NOMO-1 treated with dmso at 0.1 percent for 144 hours (cell line): ENCODE measurements around the gene CLDN20.
"Not testable (repeated sequence)": the region's sequence is repeated elsewhere in the genome, so short reads cannot be mapped to it uniquely, and the experiment has no call there.

Experiments
- DNase-seq: peaks from one replicate; lab custom pipeline; 2025; ENCODE audit not compliant: unreplicated experiment; lab: John Stamatoyannopoulos, UW

CLDN20 gene, protein sequence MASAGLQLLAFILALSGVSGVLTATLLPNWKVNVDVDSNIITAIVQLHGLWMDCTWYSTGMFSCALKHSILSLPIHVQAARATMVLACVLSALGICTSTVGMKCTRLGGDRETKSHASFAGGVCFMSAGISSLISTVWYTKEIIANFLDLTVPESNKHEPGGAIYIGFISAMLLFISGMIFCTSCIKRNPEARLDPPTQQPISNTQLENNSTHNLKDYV

DNA sequence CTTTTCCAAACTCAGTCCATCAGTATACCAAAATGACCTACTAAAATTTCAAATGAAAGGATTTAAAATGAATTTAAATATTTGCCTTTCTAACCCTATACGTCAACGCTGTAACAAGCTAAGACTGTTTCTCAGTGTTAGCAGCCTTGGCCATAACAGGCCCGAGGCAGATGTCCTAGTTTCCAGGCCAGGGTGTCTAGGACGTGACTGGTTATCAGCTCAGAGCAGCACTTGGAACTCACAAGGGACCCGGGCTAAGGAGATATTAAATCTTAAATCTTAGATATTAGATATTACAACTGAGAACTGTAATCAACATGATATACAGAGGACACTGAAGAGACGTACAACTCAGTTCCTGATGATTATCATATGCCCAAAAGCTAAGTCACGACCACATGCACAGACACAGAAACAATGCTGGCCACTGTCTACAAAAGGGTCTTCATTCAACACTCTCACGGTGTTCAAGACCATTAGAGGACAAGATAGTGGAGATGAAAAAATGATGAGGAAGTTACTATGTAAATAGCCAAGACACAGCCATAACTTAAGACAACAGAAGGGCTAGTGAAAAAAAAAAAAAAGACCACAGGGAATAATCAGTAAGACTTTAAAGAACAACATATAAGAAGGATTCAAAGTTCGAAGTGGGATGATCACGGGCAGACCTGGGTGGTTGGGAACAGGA lies at the start of gene CLDN20:
TSS of gene CLDN20 (plus strand) at position 641 of the 691 bp plus-strand sequence. CDS start 11,707 bp downstream, outside the sequence.
- no peak for DNase-seq

DNA sequence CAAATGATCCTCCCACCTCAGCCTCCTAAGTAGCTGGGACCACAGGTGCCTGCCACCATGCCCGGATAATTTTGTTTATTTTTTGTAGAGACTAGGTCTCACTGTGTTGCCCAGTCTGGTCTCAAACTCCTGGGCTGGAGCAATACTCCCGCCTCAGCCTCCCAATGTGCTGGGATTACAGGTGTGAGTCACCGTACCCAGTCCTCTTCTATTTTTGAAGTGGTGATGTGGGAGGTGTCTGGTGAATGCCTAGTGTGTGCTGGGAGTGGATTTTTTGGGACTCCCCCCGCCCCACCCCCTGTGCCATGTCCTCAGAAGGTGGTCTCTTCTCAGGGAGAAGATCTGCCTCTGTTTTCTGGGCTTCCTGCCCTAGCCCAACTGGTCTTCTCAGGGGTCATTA lies 47.9 kb upstream of the CLDN20 start:
- DNase-seq = no peak

DNA sequence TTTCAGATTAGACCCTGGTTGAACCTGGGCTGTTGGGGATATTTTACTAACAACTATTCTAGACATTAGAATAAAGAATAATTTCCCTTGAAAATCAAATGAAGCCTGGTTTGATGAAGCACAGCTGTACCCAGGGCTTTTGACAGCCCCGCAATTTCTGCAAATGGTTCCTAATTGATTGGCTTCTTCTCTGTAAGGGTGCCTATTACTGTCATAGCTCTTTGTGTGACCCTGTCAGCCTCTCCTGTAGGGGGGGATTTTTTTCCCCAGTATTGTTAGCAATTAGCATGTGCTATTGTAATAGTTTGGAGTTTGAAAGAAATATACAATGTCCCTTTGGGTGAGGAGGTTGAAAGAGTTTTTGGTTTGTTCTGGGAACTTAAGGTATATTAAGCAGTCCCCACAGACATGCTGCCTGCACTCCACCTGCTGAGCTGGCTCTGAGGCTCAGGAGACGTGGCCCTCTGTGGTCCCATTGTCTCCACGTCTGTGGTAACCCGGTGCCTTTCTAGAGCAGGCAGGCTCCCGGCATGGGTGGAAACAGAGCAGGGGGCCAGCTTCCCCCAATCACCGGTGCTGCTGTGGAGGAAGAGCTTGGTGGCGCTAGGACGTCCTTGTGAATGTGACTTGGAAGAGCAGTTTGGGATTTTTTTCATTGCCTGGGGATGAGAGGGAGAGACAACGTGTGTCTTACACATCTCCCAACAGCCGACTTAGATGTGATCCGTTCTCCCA lies 47.3 kb upstream of the CLDN20 start:
- DNase-seq = no peak

DNA sequence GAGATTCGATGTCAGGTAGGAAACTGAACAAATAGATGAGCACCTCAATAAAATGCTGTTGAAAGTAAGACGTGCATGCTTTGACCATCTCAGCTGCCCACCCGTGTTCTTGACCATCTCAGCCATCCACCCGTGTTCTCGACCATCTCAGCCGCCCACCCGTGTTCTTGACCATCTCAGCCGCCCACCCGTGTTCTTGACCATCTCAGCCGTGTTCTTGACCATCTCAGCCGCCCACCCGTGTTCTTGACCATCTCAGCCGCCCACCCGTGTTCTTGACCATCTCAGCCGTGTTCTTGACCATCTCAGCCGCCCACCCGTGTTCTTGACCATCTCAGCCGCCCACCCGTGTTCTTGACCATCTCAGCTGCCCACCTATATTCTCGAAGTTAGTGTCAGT lies 45.1 kb upstream of the CLDN20 start:
- not testable (repeated sequence) for DNase-seq

DNA sequence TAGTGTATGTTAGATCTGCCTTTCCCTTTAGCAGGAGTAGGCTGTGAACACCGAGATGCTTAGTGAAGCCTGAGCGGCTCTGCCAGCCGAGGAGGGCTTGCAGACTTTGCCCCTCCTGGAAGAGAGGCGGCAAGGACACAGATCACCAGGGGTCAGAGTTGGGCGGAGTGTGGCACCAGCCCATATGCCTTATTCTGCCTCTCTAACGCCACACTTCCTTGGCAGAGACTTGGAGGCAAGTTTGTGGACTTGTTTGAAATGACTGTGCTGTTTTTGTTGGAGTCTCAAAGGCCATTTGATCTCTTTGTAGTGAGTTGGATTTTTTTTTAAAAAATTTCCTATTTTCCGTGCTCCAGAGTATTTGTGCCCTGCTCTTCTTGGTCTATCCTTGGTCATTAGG lies 44.5 kb upstream of the CLDN20 start:
- no peak for DNase-seq

DNA sequence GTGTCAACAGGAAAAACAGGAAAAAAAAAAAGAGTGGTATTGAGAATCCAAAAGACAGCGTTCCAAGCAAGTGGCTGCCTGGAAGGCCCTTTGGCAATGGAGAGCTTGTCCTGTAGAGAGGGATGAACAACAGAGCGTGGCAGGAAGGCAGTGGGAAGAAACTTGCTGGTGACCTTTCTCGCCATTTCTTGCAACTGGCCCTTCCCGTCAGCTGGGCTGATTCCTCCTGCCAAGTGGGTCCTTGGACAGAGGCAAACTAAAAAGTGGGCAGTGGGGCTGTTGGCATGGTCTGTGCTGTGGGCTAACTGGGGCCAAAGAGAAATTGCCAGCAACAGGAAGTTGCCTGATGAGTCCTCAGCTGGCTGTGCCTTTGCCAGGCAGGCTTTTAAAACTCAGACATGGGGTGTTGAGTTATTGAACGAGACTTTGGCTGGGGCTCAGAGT lies 43.9 kb upstream of the CLDN20 start:
- DNase-seq = no peak

DNA sequence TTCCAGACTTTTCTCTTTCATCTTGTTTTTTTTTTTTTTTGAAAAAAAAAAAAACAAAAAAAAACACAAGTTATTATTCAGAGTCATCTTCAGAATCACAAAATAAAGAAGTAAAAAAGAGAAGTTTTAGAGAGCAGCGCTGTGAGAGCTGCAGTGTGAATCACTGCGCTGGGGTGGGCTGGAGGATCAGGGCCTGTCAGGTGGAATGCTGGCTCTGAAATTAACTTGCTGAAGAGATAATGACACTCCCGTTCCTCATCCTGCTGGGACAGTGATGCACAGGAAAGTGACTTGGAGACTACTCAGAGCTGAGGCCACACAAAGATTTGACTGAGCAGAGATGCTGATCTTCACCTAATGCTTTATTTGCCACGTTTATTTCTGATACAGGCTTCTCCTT lies 42.7 kb upstream of the CLDN20 start:
- no peak for DNase-seq

DNA sequence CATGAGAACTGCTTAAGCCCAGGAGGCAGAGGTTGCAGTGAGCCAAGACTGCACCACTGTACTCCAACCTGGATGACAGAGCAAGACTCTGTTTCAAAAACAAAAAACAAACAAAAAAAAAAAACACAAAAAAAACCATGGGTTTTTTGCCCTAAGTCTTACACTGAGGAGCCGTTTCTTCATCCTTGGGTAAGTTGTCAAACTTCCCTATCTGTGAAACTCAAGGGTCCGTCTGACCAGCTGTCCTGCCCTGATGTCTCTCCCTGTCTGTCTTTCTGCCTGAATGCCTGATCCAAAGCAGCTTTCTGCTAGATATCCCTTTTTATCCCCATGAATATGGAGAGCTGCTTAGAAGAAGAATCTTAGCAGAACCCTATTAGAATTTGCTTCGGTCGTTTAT lies 41.3 kb upstream of the CLDN20 start:
- DNase-seq = no peak

DNA sequence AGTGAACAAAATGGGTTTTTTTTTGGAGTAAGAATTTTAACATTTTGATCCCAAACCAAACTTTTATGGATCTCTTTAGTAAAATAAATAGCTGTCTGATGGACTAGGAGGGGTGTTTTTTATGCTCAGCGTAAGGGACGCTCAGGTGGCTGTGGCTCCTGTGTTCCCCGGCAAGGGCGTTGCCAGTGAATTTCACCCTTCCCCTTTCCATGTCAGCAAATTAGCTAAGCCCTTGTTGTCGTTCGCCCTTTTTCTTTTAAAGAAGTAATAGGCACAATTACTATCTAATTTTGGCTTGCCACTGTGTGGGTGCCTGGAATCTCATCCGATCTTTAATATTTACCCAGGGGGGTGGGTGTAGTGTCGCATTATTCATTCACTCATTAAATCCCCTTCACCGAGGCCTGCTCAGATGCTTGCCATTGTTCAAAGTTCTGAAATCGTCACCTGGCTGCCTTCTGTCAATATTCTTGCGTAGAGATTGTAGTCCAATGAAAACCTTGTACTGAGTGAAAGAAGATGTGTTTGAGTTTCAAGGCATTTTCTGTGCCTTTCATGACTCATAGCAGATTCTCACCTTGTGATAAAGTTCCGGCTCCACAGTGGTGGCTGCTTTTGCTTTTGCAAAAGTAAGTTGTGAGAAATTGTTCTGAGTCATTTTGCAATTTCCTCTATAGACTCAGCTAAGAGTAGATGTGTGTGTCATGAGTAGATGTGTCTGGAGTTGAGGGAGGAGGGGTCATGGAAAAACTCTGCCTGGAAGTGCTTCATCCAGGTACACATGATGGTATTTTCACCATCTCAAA lies 40.0 kb upstream of the CLDN20 start:
- peak; percentile 64 for DNase-seq

DNA sequence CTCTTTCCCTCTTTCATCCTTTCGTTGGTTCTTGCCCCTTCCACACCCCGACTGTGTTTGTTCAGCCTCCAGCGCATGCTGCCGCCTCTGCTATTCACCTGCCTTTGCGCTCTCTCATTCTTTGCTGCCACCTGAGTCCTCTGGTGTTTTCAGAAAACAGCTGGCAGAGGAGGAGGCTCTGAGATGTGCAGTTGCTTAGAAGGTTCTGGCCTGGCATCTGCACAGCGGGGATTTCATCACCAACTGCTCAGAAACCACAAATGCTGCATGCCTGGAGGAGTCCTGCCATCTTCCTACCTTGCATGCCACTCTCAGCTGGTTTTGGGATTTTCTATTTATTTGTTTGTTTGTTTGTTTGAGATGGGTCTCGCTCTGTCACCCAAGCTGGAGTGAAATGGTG lies 39.2 kb upstream of the CLDN20 start:
- peak; percentile 5 for DNase-seq

DNA sequence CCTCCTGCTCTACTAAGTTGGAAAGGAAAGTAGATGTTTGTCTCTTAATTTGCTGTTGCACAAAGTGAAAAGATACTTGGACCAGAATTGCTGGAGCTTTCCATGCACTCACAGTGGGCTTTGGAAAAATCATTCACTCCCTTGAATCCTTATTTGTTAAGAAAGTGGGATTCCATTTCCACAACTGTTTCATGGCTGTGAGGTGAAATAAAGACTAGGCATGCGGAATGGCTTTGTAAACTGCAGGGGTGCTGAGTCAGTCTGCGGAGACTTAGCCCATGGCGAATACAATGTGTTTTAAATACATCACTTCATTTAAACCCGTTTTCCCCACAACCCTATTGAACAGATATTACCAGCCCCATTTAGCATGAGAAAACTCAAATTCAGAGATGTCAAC lies 36.8 kb upstream of the CLDN20 start:
- DNase-seq = no peak

DNA sequence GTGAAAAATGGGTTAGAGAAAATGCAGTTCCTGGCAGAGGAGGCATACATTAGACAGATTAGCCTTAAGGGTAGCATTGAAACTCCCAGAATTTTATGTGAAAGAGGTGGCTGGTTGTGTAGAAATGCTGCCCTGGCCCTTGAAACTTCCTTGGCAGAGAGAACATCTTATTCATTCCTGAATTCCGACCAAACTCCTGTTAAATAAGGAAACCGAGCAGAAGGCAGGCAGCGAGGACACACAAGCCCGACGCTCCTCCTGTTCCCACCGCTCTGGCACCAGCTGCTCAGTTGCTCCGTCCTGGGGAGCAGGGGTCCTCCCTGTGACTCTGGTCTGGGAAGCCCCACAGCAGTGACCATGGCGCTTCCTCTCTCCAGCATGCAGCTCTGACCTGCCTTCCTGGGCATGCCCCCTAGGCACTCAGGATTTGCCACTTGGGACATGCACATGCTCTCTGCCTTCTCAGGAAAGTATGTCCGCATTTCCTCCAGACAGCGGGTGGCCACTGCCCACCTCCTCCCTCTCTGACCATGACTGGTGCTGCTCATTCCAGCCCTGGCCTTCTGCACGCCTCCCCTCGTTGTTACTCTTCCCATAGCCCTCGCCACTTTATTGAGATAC lies 35.2 kb upstream of the CLDN20 start:
- DNase-seq = no peak

DNA sequence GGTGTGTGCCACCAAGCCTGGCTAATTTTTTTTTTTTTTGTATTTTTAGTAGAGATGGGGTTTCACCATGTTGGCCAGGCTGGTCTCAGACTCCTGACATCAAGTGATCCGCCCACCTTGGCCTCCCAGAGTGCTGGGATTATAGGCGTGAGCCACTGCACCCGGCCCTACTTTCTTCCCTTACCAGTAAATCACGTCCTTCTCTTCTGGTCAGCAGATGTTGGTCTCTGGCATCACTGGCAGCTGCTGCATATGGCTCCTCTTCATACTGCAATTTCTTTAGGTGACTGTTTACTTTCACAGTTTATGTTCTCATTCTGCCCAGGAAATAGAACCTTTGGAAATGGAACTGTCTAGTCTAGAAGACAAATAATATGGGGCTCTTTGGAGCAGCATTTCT lies 32.8 kb upstream of the CLDN20 start:
- not testable (repeated sequence) for DNase-seq

DNA sequence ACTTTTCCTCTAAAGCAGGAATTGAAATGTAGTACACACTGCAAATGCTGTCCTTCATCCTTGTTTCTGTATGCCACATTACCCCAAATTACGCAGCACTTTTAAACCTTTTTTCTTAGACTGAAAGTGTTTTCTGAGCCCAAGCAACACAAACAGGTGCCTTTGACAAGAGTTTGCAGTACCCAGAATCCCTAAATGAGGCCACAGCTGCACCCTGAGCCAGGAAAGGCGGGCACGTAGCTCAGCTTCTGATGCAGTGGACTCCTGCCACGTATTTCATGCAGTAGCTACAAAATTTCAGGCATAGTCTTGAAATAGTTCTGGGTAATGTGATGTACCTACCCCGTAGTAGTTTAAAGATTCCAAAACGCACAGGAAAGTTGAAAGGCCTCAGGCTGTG lies 31.0 kb upstream of the CLDN20 start:
- DNase-seq = no peak

DNA sequence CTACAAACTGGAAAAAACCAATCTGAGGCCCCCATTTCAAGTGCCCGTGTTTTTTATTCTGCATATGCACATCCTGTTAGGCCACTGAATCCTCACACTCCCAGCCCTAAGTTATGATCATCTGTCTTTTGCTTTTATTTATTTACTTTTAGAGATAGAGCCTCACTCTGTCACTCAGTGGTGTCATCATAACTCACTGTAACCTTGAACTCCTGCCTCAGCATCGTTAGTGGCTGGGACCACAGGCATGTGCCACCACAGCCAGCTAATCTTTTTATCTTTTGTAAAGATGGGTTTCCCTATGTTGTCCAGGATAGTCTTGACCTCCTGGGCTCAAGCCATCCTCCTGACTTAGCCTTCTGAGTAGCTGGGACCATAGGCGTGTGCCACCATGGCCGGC lies 29.6 kb upstream of the CLDN20 start:
- DNase-seq = no peak

DNA sequence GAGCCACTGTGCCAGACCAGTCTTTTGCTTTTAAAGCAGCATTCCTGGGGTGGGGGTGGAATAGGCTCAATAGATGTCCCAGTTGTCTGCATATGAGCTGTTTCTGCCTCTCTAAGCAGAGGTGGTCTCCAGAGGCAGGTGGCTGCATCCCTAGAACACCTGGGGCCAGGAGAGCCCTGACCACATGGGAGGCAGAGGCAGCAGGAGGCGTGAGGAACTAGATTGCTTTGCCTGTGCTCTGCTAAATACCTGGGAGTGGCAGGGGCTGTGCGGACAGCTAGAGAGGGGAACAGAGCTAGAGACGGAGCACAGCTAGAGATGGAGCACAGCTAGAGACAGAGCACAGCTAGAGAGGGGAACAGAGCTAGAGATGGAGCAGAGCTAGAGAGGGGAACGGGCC lies 29.1 kb upstream of the CLDN20 start:
- no peak for DNase-seq

DNA sequence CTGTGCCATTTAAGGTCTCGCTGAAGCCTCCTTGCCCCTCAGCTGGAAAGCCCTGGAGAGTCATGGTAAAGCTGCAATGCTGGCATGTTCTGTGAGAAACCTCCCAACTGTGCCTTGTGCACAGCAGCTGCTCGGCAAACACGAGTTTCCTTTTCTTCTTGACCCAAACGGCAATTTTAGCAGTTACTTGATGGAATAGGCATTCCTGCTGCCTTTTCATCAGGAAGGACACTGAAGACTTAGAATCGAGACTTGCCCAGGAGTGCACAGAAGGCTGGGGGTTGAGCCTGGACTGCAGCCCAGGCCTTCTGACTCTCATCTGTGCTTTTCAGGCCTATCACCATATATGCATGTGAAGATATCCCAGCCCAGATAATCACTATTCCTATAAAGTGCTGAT lies 28.7 kb upstream of the CLDN20 start:
- no peak for DNase-seq

DNA sequence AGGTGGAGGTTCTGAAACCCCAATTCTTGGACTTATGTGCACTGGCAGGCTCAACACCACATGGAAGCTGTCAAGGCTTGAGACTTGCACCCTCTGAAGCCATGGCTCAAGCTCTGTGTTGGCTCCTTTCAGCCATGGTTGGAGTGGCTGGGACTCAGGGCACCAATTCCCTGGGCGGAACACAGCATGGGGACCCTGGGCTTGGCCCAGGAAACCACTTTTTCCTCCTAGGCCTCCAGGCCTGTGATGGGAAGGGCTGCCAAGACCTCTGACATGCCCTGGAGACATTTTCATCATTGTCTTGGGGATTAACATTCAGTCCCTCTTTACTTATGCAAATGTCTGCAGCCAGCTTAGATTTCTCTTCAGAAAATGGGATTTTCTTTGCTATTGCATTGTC lies 26.2 kb upstream of the CLDN20 start:
- DNase-seq = no peak

DNA sequence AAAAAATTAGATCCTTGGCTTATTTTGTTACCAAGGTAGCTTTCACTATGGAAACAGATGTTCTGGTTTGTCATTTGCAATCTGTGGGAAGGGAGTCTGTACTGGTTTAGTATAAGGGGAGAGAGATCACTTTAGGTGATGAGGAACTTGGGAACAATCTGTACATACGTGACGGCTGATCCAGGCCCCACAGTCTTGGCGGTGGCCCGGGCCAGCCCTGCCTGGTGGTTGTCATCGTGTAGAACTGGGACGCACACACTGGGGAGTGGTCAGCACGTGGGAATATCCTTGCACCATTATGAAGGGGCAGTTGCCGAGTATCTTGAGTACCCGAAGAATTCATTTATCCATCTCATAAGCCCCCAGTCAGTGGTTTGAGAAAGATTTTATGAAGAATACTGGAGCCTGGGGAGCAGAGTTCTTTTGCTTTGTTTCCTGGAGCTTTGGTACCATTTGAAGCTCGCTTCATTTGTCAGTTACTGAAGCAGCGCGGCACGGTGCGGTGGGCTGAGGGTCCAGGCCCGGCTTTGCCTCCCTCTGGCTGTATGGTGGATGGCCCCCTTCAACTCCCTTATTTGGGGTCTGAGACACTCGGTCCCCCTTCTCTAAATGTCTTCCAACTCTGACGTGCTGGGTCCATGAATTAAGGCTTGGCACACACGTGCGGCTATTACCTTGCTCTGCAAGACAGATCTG lies 22.8 kb upstream of the CLDN20 start:
- no peak for DNase-seq

DNA sequence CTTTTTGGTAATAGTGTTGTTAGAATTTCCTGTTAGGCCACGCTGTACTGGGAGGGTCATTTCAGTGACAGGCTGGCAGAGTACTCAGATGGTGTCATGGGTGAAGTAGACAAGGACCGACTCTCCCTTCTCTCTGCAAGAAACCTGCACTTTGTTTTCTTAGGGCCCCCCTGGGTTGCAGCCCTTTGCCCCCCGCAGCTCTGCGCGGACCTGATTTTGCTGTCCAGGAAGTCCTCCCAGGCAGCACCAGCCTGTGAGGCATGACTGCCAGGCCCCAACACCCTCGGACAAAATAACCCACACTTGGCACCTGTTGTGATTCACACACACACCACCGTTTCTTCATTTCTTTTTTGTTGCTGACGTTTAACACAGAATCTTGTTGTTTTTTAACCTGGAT lies 21.8 kb upstream of the CLDN20 start:
- DNase-seq = no peak
